ENCODE results near the gene SLC16A2. TPM values are rescaled to one million over a fixed set of nuclear protein-coding genes. Genes with fewer than 3 reads are reported as not detected.

The SLC16A2 gene
- total RNA-seq, 4 donors from 2014 or later, result 1.7 to 16.8 (median 5.5) TPM

GRCh38 chrX:74498924-74499323, 77.6 kb downstream of the SLC16A2 start:
- no peak overlapping the region for H3K4me3 ChIP-seq
- no peaks in the 10 kb centered on the region for H3K9me3 ChIP-seq
- TF ChIP-seq POLR2A (IDR thresholded peaks at IDR 0.05), result no peak
- no peak for TF ChIP-seq POLR2AphosphoS5 (IDR thresholded peaks at IDR 0.05)
- TF ChIP-seq EP300 (IDR thresholded peaks at IDR 0.05; ENCODE audit: low read depth), result no peak
- TF ChIP-seq, protein P1, sequence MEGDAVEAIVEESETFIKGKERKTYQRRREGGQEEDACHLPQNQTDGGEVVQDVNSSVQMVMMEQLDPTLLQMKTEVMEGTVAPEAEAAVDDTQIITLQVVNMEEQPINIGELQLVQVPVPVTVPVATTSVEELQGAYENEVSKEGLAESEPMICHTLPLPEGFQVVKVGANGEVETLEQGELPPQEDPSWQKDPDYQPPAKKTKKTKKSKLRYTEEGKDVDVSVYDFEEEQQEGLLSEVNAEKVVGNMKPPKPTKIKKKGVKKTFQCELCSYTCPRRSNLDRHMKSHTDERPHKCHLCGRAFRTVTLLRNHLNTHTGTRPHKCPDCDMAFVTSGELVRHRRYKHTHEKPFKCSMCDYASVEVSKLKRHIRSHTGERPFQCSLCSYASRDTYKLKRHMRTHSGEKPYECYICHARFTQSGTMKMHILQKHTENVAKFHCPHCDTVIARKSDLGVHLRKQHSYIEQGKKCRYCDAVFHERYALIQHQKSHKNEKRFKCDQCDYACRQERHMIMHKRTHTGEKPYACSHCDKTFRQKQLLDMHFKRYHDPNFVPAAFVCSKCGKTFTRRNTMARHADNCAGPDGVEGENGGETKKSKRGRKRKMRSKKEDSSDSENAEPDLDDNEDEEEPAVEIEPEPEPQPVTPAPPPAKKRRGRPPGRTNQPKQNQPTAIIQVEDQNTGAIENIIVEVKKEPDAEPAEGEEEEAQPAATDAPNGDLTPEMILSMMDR (IDR thresholded peaks at IDR 0.05), result no peak
- H3K27me3 ChIP-seq, result no peaks in the 10 kb centered on the region
- no peaks in the 10 kb centered on the region for H3K4me1 ChIP-seq
- intact Hi-C loops (cut with DNase I; ENCODE audit: low total_unique reads), result no loop called here
- DNase-seq, result no peak
- H3K36me3 ChIP-seq, result no peaks in the 10 kb centered on the region
- in situ Hi-C loops (cut with MboI; ENCODE audit: low pct_ligation_motif_present in 1 of 4, low pct_unique_long_range_greater_than_20kb in 1 of 4, low sequenced_read_pairs in 3 of 4), result no loop called here
- no peak overlapping the region for H3K27ac ChIP-seq

DNA sequence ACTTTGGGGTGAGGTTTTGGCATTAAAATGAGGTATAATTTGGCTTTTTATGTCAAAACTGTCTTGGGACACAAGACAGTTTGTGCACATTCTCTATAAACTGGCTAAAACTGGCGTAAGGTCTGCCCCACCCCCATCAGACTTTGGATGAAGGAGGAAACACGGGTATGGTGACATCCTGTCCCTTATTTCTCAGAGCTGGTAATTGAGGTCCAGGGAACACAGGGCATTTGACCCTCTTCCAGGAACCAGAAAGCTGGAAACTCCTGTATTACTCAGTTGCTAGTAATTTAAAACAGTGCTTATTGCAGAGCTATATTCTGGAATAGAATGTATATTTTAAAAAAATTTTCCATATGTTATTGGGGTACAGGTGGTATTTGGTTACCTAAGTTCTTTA, 78.8 kb downstream of the SLC16A2 start:
- DNase-seq, result no peak
- Histone ChIP-seq H3K27me3 (no peaks in the 10 kb centered on the region), H3K36me3 (no peaks in the 10 kb centered on the region), H3K4me1 (no peaks in the 10 kb centered on the region), H3K9me3 (no peaks in the 10 kb centered on the region), H3K4me3 (no peak overlapping the region), H3K27ac (no peak overlapping the region)
- intact Hi-C loops (cut with DNase I; ENCODE audit: low total_unique reads), result no loop called here
- TF ChIP-seq, protein P1 (IDR thresholded peaks at IDR 0.05), result no peak
- no peak for TF ChIP-seq POLR2AphosphoS5 (IDR thresholded peaks at IDR 0.05)
- TF ChIP-seq POLR2A (IDR thresholded peaks at IDR 0.05), result no peak
- TF ChIP-seq EP300 (IDR thresholded peaks at IDR 0.05; ENCODE audit: low read depth), result no peak
- in situ Hi-C loops (cut with MboI; ENCODE audit: low pct_ligation_motif_present in 1 of 4, low pct_unique_long_range_greater_than_20kb in 1 of 4, low sequenced_read_pairs in 3 of 4), result no loop called here
- 60% methylated on average over 2 of the region's 2 CpGs; no CpG with 5 or more reads in 1 of the 2 donors for WGBS, 2 donors (ENCODE audit: low coverage in 1 of 2)

GRCh38 chrX:74500555-74500954, 79.3 kb downstream of the SLC16A2 start:
- H3K27me3 ChIP-seq, result no peaks in the 10 kb centered on the region
- WGBS, 2 donors (ENCODE audit: low coverage in 1 of 2), result 83 to 90% methylated on average over 2 to 4 of the region's 4 CpGs
- no peak for TF ChIP-seq POLR2A (IDR thresholded peaks at IDR 0.05)
- TF ChIP-seq, protein P1 (IDR thresholded peaks at IDR 0.05), result no peak
- no peak for TF ChIP-seq POLR2AphosphoS5 (IDR thresholded peaks at IDR 0.05)
- no peak for TF ChIP-seq EP300 (IDR thresholded peaks at IDR 0.05; ENCODE audit: low read depth)
- in situ Hi-C loops (cut with MboI; ENCODE audit: low pct_ligation_motif_present in 1 of 4, low pct_unique_long_range_greater_than_20kb in 1 of 4, low sequenced_read_pairs in 3 of 4) (no loop called here), intact Hi-C loops (cut with DNase I; ENCODE audit: low total_unique reads) (no loop called here)
- H3K36me3 ChIP-seq, result no peaks in the 10 kb centered on the region
- no peak overlapping the region for H3K27ac ChIP-seq
- DNase-seq, result no peak
- H3K9me3 ChIP-seq, result no peaks in the 10 kb centered on the region
- H3K4me3 ChIP-seq, result no peak overlapping the region
- H3K4me1 ChIP-seq, result no peaks in the 10 kb centered on the region

- Histone ChIP-seq H3K36me3 (no peaks in the 10 kb centered on the region), H3K27ac (no peak overlapping the region), H3K9me3 (no peaks in the 10 kb centered on the region), H3K4me3 (no peak overlapping the region), H3K27me3 (no peaks in the 10 kb centered on the region), H3K4me1 (no peaks in the 10 kb centered on the region)
- intact Hi-C loops (cut with DNase I; ENCODE audit: low total_unique reads) (no loop called here), in situ Hi-C loops (cut with MboI; ENCODE audit: low pct_ligation_motif_present in 1 of 4, low pct_unique_long_range_greater_than_20kb in 1 of 4, low sequenced_read_pairs in 3 of 4) (no loop called here)
- TF ChIP-seq EP300 (IDR thresholded peaks at IDR 0.05; ENCODE audit: low read depth), result no peak
- TF ChIP-seq, protein P1 (IDR thresholded peaks at IDR 0.05), result no peak
- TF ChIP-seq POLR2A (IDR thresholded peaks at IDR 0.05), result no peak
- no peak for TF ChIP-seq POLR2AphosphoS5 (IDR thresholded peaks at IDR 0.05)
- no peak for DNase-seq
- WGBS, 2 donors (ENCODE audit: low coverage in 1 of 2), result 51% methylated on average over 2 of the region's 2 CpGs; no CpG with 5 or more reads in 1 of the 2 donors
Observed at GRCh38 chrX:74505437-74505836, 84.1 kb downstream of the SLC16A2 start.

Measured in transverse colon (tissue), 4 donors.